ENCODE measurements around the gene ADGRB2. TPM values are rescaled to one million over a fixed set of nuclear protein-coding genes. Genes with fewer than 3 reads are reported as not detected.

Gene ADGRB2
- total RNA-seq (2022; extraction: Qiagen RNA extraction): 4.0 to 5.1 TPM (median 4.6 TPM) in 5 replicates

GRCh38 chr1:31764312-31765040 is at the start of gene ADGRB2:
TSS of gene ADGRB2 (minus strand) at chr1:31764340. CDS start at chr1:31757221, 7,119 bp downstream.

GRCh38 chr1:31703431-31704270 is 60.5 kb downstream of the ADGRB2 start, which contains the start of gene COL16A1:
TSS of gene COL16A1 (minus strand) at chr1:31704017. CDS start at chr1:31702193, 1,824 bp downstream.

Other genes with a start within 250 kb of the ADGRB2 start
- 0.31 to 0.72 TPM (median 0.55 TPM) in 5 replicates for gene TINAGL1, start 187.8 kb downstream of the ADGRB2 start, total RNA-seq (2022; extraction: Qiagen RNA extraction)
- gene HCRTR1, start 146.7 kb downstream of the ADGRB2 start, total RNA-seq (2022; extraction: Qiagen RNA extraction): 0.09 TPM in 1 of 5 replicates, not detected in the others
- gene PEF1, start 119.5 kb downstream of the ADGRB2 start, total RNA-seq (2022; extraction: Qiagen RNA extraction): 43.2 to 46.6 TPM (median 45.3 TPM) in 5 replicates
- 2.8 to 4.5 TPM (median 4.1 TPM) in 5 replicates for gene COL16A1, start 60.3 kb downstream of the ADGRB2 start, total RNA-seq (2022; extraction: Qiagen RNA extraction)
- gene SPOCD1, start 51.7 kb upstream of the ADGRB2 start, total RNA-seq (2022; extraction: Qiagen RNA extraction): 3.3 to 4.8 TPM (median 3.9 TPM) in 5 replicates
- 148 to 167 TPM (median 158 TPM) in 5 replicates for gene PTP4A2, start 174.0 kb upstream of the ADGRB2 start, total RNA-seq (2022; extraction: Qiagen RNA extraction)
- 126 to 142 TPM (median 130 TPM) in 5 replicates for gene KHDRBS1, start 249.5 kb upstream of the ADGRB2 start, total RNA-seq (2022; extraction: Qiagen RNA extraction)